Measurements from ENCODE around the gene B3GNT8. TPM values are rescaled to one million over a fixed set of nuclear protein-coding genes. Genes with fewer than 3 reads are reported as not detected.

B3GNT8 gene
- total and polyA plus RNA-seq, 3 donors from 2014 or later, result 1.0 to 1.3 (median 1.2) TPM

DNA sequence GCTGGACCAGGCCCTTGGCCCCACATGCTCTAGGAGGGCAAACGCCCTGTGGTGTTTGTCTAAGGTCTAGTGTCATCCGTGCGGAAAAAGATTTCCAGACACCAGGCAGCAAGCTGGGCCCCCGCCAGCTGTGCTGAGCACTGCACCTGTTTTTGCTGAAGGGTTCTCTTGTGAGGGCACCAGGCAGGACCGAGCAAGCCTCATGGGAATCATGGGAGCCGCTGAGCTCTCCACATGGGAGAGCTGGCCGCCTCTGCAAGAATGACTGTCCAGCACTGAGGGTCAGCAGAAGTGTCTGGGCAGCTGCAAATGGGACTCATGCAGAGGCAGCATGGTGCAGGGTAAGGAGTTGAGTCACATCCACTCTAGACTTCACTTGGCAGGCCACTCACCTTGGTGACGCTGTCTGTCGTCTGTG is 12.0 kb downstream of the B3GNT8 start:
- intact Hi-C loops (cut with DNase I; ENCODE audit: low total_unique reads), result no loop called here
- TF ChIP-seq, protein P1, sequence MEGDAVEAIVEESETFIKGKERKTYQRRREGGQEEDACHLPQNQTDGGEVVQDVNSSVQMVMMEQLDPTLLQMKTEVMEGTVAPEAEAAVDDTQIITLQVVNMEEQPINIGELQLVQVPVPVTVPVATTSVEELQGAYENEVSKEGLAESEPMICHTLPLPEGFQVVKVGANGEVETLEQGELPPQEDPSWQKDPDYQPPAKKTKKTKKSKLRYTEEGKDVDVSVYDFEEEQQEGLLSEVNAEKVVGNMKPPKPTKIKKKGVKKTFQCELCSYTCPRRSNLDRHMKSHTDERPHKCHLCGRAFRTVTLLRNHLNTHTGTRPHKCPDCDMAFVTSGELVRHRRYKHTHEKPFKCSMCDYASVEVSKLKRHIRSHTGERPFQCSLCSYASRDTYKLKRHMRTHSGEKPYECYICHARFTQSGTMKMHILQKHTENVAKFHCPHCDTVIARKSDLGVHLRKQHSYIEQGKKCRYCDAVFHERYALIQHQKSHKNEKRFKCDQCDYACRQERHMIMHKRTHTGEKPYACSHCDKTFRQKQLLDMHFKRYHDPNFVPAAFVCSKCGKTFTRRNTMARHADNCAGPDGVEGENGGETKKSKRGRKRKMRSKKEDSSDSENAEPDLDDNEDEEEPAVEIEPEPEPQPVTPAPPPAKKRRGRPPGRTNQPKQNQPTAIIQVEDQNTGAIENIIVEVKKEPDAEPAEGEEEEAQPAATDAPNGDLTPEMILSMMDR (IDR thresholded peaks at IDR 0.05), result no peak
- TF ChIP-seq POLR2A (IDR thresholded peaks at IDR 0.05), result no peak
- no peaks in the 10 kb centered on the region for H3K9me3 ChIP-seq
- no peak overlapping the region for H3K27ac ChIP-seq
- no peak overlapping the region for H3K4me3 ChIP-seq
- WGBS, 2 donors, result 92 to 100% methylated on average over 2 to 9 of the region's 9 CpGs
- H3K27me3 ChIP-seq, result no peaks in the 10 kb centered on the region
- no peaks in the 10 kb centered on the region for H3K36me3 ChIP-seq (ENCODE audit: low read depth, missing control alignments)
- no peak for DNase-seq
- H3K4me1 ChIP-seq, result no peaks in the 10 kb centered on the region

DNA sequence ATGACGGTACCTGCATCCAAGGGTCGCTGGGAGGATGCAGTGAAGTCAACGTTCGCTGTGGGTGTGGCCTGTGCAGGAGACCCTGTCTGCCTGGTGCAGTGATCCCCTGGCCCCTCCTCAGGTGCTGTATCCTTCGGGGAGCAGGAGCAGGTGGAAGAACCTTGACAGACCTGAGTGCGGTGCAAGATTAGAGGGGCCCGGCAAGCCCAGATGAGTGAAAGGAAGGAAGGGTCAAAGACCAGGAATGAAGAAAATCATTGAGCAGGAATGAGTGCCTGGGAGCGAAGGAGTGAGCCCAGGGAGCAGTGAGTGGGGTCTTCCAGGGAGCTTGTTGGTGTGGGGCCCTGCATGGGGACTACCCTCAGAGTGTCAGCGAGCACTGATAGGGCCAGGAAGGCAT is 12.7 kb downstream of the B3GNT8 start:
- intact Hi-C loops (cut with DNase I; ENCODE audit: low total_unique reads), result no loop called here
- Histone ChIP-seq H3K9me3 (no peaks in the 10 kb centered on the region), H3K27ac (no peak overlapping the region), H3K36me3 (ENCODE audit: low read depth, missing control alignments) (no peaks in the 10 kb centered on the region), H3K4me1 (no peaks in the 10 kb centered on the region), H3K4me3 (no peak overlapping the region), H3K27me3 (no peaks in the 10 kb centered on the region)
- DNase-seq, result no peak
- 88 to 91% methylated on average over 9 of the region's 9 CpGs for WGBS, 2 donors
- TF ChIP-seq POLR2A (IDR thresholded peaks at IDR 0.05), result no peak
- TF ChIP-seq, protein P1 (IDR thresholded peaks at IDR 0.05), result no peak

DNA sequence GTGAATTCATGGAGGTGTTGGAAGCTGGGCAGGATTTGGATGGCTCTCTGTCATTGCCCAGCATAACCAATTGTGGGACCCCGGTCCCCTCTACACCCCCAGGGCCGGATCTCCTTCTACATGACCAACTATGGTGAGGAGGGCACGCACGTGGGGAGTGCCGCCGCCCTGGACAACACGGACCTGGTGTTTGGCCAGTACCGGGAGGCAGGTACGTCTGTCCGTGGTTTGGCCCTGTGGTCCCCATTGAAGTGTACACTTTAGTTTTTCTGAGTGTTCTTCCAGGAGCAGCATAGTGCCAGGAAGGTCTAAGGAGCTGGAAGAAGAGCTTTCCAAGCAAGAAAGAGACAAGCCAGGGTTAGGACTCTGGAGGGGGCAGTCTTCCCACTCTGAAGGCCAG is 13.2 kb downstream of the B3GNT8 start:
- Histone ChIP-seq H3K27ac (no peak overlapping the region), H3K9me3 (no peaks in the 10 kb centered on the region), H3K27me3 (no peaks in the 10 kb centered on the region), H3K4me1 (no peaks in the 10 kb centered on the region), H3K4me3 (no peak overlapping the region), H3K36me3 (ENCODE audit: low read depth, missing control alignments) (no peaks in the 10 kb centered on the region)
- TF ChIP-seq, protein P1 (IDR thresholded peaks at IDR 0.05), result no peak
- TF ChIP-seq POLR2A (IDR thresholded peaks at IDR 0.05), result no peak
- intact Hi-C loops (cut with DNase I; ENCODE audit: low total_unique reads), result no loop called here
- WGBS, 2 donors, result 83 to 93% methylated on average over 9 of the region's 10 CpGs
- DNase-seq, result no peak

DNA sequence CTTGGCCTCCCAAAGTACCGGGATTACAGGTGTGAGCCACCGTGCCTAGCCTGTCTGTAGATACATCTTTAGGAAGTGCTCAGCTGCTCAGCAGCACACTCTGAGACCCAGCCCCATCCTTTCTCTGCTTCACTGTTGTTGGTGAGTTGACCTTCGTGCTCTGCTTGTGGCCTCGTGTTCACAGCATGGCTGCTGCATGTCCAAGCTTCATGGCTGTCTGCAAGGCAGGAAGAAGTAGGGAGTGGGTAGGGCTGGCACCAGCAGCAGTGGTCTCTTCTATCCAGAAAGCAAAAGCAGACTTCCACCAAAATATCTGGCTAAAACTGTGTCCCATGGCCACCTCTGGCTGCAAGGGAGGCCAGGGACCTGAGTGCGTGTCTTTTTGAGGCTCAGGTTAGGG is 14.2 kb downstream of the B3GNT8 start:
- H3K27me3 ChIP-seq, result no peaks in the 10 kb centered on the region
- TF ChIP-seq, protein P1 (IDR thresholded peaks at IDR 0.05), result no peak
- TF ChIP-seq POLR2A (IDR thresholded peaks at IDR 0.05), result no peak
- no peaks in the 10 kb centered on the region for H3K36me3 ChIP-seq (ENCODE audit: low read depth, missing control alignments)
- no peak overlapping the region for H3K4me3 ChIP-seq
- intact Hi-C loops (cut with DNase I; ENCODE audit: low total_unique reads), result no loop called here
- H3K9me3 ChIP-seq, result no peaks in the 10 kb centered on the region
- no peak for DNase-seq
- WGBS, 2 donors, result 88 to 92% methylated on average over 5 of the region's 5 CpGs
- H3K4me1 ChIP-seq, result peaks cover 3% of the 10 kb centered on the region
- H3K27ac ChIP-seq, result no peak overlapping the region

DNA sequence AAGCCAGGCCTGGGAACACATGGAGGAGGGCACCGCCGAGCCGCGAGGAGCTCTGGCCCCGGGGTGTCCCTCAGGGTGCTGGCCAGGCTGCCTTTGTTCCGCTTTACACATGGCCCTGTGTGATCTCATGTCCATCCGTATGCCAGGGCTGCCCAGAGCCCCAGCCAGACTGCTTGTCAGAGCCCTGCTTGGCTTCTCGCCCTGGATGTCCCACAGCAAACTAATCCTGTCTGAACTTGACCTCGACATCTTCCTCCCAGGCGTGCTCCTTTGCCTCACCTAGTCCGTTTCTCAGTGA is 15.3 kb downstream of the B3GNT8 start:
- no peak for DNase-seq
- WGBS, 2 donors, result 56 to 74% methylated on average over 10 to 11 of the region's 11 CpGs
- intact Hi-C loops (cut with DNase I; ENCODE audit: low total_unique reads), result no loop called here
- Histone ChIP-seq H3K4me3 (no peak overlapping the region), H3K36me3 (ENCODE audit: low read depth, missing control alignments) (no peaks in the 10 kb centered on the region), H3K4me1 (peaks cover 3% of the 10 kb centered on the region), H3K9me3 (no peaks in the 10 kb centered on the region), H3K27ac (no peak overlapping the region), H3K27me3 (no peaks in the 10 kb centered on the region)
- TF ChIP-seq POLR2A (IDR thresholded peaks at IDR 0.05), result no peak
- TF ChIP-seq, protein P1 (IDR thresholded peaks at IDR 0.05), result no peak

All from testis (tissue), 3 donors.